GM10248 (cell line): Measurements from ENCODE around the gene MAPKBP1.

ENCODE experiments used
- CTCF ChIA-PET: fragments of 300-600 bp; sonication (Branson Sonifier 250); formaldehyde crosslinking; extraction: SDS; loops from one replicate; lab custom pipeline; 2021; ENCODE audit warnings: antibody characterized with exemption; lab: Yijun Ruan, JAX
- POLR2A ChIA-PET: fragments of 350-650 bp; sonication (Branson Sonifier 250); formaldehyde crosslinking; extraction: SDS; loops from one replicate; lab custom pipeline; 2020; ENCODE audit warnings: antibody characterized with exemption; lab: Yijun Ruan, JAX
- DNase-seq: peaks from one replicate; pipeline ENCODE4 v3.0.0; 2012; ENCODE audit errors: extremely low spot score
- TF ChIP-seq, protein P1 (sequence below): IDR thresholded peaks from 2 replicates; pipeline ENCODE4 v1.5.1; 2012; ENCODE audit warnings: mild to moderate bottlenecking, low read depth; ENCODE audit errors: extremely low read depth, missing control alignments, control extremely low read depth

The MAPKBP1 gene

DNA sequence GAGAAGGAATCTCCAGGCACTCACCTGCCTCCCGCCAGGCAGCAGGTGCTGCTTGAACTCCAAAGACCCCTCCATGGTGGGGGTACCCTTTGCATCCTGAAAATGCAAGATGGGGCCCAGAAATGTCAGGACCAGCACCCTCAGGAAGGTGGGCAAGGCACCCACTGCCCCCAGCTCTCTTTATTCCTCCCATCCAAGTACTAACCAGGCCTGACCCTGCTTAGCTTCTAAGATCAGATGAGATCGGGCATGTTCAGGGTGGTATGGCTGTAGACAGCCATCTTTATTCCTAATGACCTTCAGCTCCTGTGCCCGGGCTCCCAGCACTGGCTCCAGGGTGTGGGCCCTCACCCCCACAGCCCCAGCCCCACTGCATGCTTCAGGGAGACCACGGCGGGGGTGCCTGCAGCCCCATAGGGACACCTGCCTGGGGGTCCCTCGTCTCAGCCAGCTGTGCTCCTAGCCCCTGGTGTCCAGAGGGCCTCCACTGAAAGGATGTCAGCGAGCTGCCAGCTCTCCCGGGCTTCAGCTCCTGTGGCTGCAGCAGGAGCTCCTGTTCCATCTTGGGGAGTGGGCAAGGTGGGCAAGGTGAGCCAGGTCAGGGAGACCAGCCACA is 77.6 kb downstream of the MAPKBP1 start:
- TF ChIP-seq, protein P1, sequence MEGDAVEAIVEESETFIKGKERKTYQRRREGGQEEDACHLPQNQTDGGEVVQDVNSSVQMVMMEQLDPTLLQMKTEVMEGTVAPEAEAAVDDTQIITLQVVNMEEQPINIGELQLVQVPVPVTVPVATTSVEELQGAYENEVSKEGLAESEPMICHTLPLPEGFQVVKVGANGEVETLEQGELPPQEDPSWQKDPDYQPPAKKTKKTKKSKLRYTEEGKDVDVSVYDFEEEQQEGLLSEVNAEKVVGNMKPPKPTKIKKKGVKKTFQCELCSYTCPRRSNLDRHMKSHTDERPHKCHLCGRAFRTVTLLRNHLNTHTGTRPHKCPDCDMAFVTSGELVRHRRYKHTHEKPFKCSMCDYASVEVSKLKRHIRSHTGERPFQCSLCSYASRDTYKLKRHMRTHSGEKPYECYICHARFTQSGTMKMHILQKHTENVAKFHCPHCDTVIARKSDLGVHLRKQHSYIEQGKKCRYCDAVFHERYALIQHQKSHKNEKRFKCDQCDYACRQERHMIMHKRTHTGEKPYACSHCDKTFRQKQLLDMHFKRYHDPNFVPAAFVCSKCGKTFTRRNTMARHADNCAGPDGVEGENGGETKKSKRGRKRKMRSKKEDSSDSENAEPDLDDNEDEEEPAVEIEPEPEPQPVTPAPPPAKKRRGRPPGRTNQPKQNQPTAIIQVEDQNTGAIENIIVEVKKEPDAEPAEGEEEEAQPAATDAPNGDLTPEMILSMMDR: no peak
- DNase-seq: no peak
- POLR2A ChIA-PET: interaction anchor here (0.8 kb wide), 1 partner anchor 22 kb away, joined by 3 read pairs; no protein-coding TSS in a partner anchor
- CTCF ChIA-PET: interaction anchor here (1.3 to 1.5 kb wide), 4 partner anchors 8 to 53 kb away, joined by 3 to 9 read pairs (median 3); no protein-coding TSS in a partner anchor

- no peak for DNase-seq
- ChIA-PET POLR2A (interaction anchor here (0.6 kb wide), 1 partner anchor 883 kb away, joined by 4 read pairs; no protein-coding TSS in a partner anchor), CTCF (interaction anchor here (1.4 to 2.3 kb wide), 3 partner anchors 8 to 52 kb away, joined by 3 to 6 read pairs (median 3); no protein-coding TSS in a partner anchor)
- TF ChIP-seq, protein P1: no peak
Observed at GRCh38 chr15:41852736-41853590, 78.7 kb downstream of the MAPKBP1 start.

GRCh38 chr15:41853831-41854230 is 79.5 kb downstream of the MAPKBP1 start:
- POLR2A ChIA-PET: no interaction called here
- TF ChIP-seq, protein P1: no peak
- CTCF ChIA-PET: interaction anchor here (1.1 to 2.3 kb wide), 2 partner anchors 9 to 136 kb away, joined by 3 to 6 read pairs; no protein-coding TSS in a partner anchor
- no peak for DNase-seq

- POLR2A ChIA-PET: no interaction called here
- no peak for DNase-seq
- TF ChIP-seq, protein P1: no peak
- CTCF ChIA-PET: interaction anchor here (1.1 to 2.3 kb wide), 2 partner anchors 10 to 136 kb away, joined by 3 to 6 read pairs; no protein-coding TSS in a partner anchor
Observed at GRCh38 chr15:41854443-41854842, 80.2 kb downstream of the MAPKBP1 start.

DNA sequence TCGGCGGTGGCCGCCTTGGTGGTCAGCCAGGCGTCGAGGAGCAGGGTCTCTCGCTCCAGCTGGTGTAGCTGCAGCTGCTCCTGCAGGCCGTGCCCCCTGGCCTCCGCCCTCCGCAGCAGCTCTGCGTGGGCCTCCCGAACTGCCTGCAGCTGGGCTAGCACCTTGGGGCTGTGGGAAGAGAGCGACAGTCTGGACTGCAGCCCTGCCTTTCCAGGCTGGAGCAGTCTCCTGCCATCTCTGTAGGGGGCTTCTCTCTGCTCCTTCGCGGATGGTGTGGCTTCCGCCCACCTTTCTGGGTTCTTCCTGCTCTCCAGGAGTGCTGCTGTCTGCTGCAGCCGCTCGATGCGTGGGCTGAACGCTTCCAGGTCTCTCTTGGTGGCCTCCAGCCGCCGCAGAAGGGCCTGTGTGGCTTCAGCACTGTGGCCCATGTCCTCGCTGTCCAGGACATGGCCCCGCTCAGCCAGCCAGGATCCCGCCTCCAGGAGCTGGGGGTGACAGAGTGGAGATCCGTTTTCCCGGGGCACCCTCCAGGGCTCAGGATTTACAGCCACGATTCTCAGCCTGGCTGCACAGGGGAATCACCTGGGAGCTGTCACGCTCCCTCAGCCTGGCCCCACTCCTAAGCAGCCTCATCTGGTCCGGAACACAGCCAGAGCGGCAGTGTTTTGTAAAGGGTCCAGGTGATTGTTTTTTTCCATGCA is 81.1 kb downstream of the MAPKBP1 start:
- DNase-seq: no peak
- TF ChIP-seq, protein P1: no peak
- POLR2A ChIA-PET: no interaction called here
- CTCF ChIA-PET: no interaction called here

DNA sequence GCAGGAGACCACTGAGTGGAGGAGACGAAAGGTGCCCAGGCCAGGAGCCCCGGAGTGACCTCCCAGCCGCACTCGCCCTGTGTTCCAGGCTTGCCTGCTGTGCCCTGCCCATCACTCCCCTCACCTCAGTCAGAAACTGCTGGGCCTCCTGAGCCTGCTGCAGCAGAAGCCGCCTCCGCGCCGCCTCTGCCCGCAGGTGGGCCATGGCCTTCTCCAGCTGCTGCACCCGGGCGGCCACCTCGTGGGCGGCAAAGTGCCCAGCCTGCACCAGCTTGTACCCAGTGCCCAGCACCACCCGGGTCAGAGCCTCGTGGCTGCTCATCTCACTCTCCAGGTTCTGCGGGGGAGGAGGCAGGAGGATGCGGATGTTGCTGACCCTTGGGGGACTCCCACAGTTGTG is 82.0 kb downstream of the MAPKBP1 start:
- POLR2A ChIA-PET: no interaction called here
- CTCF ChIA-PET: no interaction called here
- DNase-seq: no peak
- TF ChIP-seq, protein P1: no peak
